ENCODE data around the gene S1PR3.
A peak's percentile ranks its signal among the peaks of the same experiment; 100 is the strongest.

The S1PR3 gene

GRCh38 chr9:88993327-88993726, 2.1 kb downstream of the S1PR3 start:
- DNase-seq = no peak

- DNase-seq = peak; percentile 43
Measured at GRCh38 chr9:88993871-88994460, 2.7 kb downstream of the S1PR3 start.

GRCh38 chr9:88994469-88995199, 3.4 kb downstream of the S1PR3 start:
- DNase-seq = peak; percentile 50

GRCh38 chr9:88995200-88995577, 3.9 kb downstream of the S1PR3 start:
- DNase-seq = peak; percentile 42

DNA sequence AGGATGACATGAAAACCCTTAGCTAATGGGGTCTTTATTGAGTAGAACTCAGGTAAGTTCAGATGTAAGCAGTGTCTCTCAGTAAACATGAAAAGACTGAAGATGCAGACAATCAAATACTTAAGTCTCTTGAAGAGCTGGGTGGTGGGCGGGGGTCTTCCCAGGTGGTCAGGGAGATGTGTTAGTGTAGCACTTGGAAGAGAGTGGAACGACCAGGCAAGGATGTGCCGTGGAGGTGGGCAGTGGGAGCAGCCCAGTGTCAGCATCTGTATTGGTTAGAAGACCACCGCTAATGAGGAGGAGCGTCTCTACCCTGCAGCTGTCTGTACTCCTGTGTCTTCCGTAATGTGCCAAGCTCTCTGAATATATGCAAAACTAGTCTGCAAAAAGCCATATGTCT, 4.4 kb downstream of the S1PR3 start:
- DNase-seq = peak; percentile 26

DNA sequence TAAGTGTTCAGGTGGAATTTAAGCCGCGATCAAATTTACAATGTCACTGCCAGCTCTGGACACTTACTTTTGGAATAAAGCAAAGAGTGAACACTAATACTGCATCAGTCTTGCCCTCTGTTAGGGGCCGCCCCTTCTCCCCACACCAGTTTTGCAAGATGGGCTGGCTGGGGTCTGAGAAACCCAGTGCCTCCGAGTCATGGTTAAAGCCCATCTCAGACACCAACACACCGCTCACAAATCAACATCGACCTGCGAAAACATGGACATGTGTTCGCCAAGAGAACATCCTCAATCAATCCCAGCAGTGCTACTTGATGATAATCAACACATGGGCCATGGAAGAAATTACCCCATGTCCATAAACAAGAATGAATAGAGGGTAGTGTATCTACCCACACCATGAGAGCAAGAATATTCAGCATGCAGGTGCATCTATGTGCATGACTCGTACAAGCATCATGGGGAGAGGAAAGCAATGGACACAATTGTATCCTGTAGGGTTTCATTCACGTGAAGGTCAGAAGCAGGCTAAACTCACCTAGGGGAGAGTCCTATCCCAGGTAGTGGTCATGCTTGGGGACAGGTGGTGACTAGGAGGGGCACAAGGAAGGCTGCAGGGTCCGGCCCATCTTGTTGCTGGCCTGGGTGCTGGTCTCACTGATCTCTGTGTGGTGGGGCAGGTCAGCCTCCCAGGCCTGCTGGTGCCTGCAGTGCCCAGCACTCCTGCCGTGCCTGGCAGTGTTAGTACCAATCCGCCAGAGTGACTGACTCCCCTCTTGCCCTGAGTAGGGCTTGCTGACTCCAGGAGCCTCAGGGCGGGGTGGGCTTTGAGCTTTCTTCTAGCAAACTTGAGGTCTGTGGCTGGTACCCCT, 5.0 kb downstream of the S1PR3 start:
- DNase-seq = peak; percentile 42

DNA sequence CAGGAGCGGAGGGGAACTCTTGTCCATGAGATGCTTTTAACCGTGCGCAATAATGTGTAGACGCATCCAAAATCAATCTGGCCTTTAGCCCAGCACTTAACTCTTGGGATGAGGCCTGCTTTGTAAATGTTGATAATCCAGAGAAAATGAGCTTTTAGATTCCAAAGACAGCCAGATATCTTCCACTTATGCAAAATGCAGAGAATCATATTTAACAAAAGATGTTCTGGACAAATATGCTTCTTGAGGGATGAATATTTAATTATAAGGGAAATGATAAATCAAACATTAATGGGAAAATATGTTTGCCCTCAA, 5.6 kb downstream of the S1PR3 start:
- DNase-seq = no peak

GRCh38 chr9:88997646-88998045, 6.4 kb downstream of the S1PR3 start:
- peak; percentile 45 for DNase-seq

DNA sequence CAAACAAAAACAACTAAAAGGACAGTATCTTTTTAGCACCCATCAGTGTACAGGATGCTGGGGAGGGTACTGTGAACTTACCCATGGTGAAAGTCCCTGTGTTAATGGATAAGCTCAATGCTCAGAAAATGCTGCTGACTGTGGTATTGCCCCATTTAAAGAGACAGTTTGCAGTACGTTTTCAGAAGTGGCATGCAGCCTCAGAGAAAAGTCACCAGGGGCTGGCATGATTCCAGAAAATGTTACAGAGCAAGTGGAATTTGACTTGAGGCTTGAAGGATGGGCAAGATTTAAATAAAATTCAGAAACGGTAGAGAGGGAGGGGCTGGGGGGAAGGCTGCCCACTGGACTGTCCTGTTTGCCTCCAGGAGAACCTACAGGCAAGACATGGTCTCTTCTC, 7.2 kb downstream of the S1PR3 start:
- DNase-seq = no peak

DNA sequence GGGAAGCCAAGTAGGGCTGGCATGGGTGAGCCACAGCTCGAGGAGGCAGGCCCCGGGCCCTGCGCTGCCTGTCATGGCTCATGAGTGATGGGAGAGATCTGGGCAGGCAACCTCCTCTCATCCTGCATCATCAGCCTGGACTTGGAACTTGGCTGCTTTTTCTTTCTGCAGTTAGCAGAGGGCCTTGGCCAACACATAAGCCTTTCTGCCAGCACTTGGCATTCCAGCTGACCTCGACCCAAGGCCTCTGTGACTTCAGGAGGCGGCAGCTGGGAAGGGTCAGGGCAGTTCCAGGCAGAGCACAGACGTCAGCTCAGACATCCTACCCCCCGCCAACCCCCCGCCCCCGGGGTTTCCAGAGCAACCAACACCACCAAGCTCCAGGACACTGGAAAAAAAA, 7.6 kb downstream of the S1PR3 start:
- peak; percentile 60 for DNase-seq

DNA sequence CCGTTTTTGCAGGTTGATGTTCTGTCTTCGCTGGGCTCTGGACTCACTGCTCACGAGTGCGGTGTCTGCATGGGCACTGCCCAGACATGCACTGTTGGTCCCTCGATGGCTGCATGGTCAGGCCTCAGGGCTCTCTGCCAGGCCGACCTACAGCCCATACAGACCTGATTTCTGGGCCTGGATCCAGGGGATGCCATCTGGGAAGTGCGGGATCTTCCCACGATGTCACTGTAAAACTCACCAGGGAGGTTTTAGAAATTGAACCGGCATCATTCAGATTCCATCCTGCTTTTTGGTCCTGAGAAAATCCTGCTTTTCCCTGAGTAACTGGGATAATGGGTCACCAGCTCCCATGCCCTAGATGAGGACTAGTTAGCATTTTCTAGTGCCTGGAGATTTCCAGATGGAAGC, 9.1 kb downstream of the S1PR3 start:
- no peak for DNase-seq

GRCh38 chr9:89000973-89001916, 10.0 kb downstream of the S1PR3 start:
- peak; percentile 92 for DNase-seq

GRCh38 chr9:89001917-89002540, 10.8 kb downstream of the S1PR3 start:
- DNase-seq = peak; percentile 37

DNA sequence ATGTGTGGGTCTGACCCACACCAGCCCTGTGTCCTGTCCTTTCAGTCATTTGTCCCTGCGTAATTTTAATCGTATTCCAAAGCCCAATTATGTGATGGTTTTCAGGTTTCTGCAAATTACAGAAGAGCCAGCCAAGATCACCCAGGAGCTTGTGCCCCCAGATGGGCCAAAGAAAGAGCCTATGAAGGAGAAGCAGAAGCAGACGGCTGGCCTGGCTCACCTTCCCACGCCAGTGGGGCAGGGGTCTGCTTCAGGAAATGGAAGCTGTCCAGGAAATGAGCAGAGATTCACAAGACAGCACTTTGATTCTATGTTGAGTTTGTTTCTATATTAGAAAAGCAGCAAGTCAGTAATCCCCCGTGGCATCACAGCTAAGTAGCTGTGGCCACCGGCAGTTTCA, 11.7 kb downstream of the S1PR3 start:
- DNase-seq = peak; percentile 16

DNA sequence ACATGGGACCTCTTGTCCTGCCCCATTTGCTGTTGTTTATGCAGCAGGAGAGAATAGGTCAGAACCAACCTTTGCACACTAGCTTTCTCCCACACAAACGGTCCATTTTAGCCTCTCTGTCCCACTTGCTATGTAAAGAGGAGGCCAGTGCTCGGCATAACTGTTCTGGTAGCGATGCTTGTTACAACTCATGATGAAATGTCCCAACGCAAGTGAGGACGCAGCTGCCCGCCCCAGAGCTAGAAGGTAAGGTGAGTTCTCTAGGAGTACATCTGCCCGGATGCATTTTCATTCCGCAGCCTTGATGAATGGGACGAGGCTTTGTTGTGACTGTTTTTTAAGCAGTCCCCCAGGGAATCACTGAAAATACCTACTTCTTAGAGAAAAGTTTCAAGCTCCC, 14.1 kb downstream of the S1PR3 start:
- DNase-seq = peak; percentile 30

GRCh38 chr9:89006267-89006666, 15.0 kb downstream of the S1PR3 start:
- no peak for DNase-seq

GRCh38 chr9:89006996-89007967, 16.0 kb downstream of the S1PR3 start:
- peak; percentile 44 for DNase-seq

- peak; percentile 31 for DNase-seq
Measured at GRCh38 chr9:89008055-89008743, 16.9 kb downstream of the S1PR3 start.

DNA sequence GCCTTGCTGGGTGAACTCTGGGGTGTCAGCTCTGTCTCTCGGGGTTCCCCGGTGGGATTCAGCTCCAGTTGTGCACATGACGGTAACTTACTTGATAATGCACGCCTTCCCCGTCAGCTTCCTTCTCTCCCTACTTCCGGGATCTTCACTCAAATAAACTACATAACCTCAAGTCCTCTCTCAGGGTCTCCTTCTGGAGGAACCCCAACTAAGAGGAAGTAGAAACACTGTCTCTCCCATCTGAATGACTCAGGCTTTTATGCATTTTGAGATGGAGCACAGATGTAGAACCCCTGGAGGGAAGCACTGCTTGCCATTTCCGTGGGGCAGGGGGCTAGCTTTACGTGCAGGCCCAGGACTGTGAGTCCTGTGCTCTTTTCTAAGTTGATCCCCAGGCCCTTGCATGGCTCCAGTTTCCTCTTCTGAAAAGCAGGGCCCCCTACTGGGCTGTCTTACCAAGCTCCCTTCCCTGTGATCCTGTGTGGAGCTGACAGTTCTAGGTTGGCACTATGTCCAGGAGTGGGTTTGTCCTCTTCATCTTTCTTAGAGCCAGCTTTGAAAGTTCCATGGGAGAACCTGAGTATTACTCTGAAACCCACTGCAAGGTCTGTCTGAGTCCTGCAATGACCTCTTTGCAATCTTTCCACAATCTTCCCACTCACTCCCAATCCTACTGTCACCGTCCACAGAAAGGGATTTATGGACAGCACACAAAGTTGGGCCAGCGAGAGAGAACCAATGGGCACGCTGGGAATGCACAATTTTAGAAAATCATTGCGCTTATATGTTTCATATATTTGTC, 17.7 kb downstream of the S1PR3 start:
- peak; percentile 28 for DNase-seq

DNA sequence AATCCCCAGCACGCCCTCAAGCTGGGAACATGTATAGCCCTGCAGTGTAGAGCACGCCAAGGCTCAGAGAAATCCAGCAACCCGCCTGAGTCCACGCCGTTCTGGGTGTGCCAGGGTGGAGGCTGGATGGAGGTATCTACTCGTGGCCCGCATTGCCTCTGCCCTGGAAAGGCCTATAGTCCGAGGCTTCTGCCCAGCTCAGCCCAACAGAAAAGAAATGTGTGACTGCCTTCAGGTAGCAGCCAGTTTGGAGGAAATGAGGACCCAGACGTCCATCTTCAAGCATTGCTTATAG, 18.2 kb downstream of the S1PR3 start:
- DNase-seq = no peak

Measured in right forelimb (tissue), 1 donor.